Thoracic aorta (tissue), 2 donors: ENCODE measurements around the gene GFPT2. TPM values are rescaled to one million over a fixed set of nuclear protein-coding genes. Genes with fewer than 3 reads are reported as not detected.

Source experiments
- ATAC-seq: fragments of 150-250 bp; one replicate; pipeline ENCODE4 v1.8.0; 2017; ENCODE audit warnings: low read depth; ENCODE audit not compliant: insufficient number of reproducible peaks, low FRiP score
- DNase-seq: peaks from one replicate; pipeline ENCODE4 v3.0.0-alpha.2; 2020; ENCODE audit warnings: low spot score
- H3K27ac ChIP-seq, 2 donors: fragments of 200-600 bp; sonication (generic); 1 replicate in 1 of 2; 2 replicates in 1 of 2; pipeline ENCODE4 v1.5.1; 2016; ENCODE audit warnings: mild to moderate bottlenecking in 2 of 2, moderate library complexity in 2 of 2
- H3K27me3 ChIP-seq: fragments of 200-600 bp; sonication (generic); replicated peaks from 2 replicates; pipeline ENCODE4 v1.6.0; 2016; ENCODE audit warnings: mild to moderate bottlenecking; ENCODE audit not compliant: insufficient read depth
- H3K36me3 ChIP-seq: fragments of 200-600 bp; sonication (generic); one replicate; pipeline ENCODE4 v1.5.1; 2016
- H3K4me1 ChIP-seq, 2 donors: fragments of 200-600 bp; sonication (generic); 1 replicate in 1 of 2; 2 replicates in 1 of 2; pipeline versions ENCODE4 v1.5.1 to v1.6.0; 2016; ENCODE audit warnings: low read depth in 2 of 2, mild to moderate bottlenecking in 1 of 2; ENCODE audit not compliant: control insufficient read depth in 1 of 2
- H3K4me3 ChIP-seq: fragments of 200-600 bp; sonication (generic); 2 replicates; pipeline ENCODE4 v1.5.1; 2016; ENCODE audit warnings: mild to moderate bottlenecking
- H3K9me3 ChIP-seq: fragments of 200-600 bp; sonication (generic); 2 replicates; pipeline ENCODE4 v1.5.1; 2016
- total RNA-seq, 2 donors: library from RNA; depleted of rRNA; stranded (reverse); fragments of >200 nt; gene quantifications; one replicate each; pipeline versions ENCODE4 v1.1.0 to v1.2.3, GENCODE V29; 2016
- TF ChIP-seq, protein P1 (sequence below): fragments of 200-600 bp; sonication (generic); IDR thresholded peaks from one replicate; pipeline ENCODE4 v1.5.1; 2019; ENCODE audit warnings: antibody characterized with exemption

The GFPT2 gene
- total RNA-seq, 2 donors from 2014 or later: 32.1 to 136 TPM

DNA sequence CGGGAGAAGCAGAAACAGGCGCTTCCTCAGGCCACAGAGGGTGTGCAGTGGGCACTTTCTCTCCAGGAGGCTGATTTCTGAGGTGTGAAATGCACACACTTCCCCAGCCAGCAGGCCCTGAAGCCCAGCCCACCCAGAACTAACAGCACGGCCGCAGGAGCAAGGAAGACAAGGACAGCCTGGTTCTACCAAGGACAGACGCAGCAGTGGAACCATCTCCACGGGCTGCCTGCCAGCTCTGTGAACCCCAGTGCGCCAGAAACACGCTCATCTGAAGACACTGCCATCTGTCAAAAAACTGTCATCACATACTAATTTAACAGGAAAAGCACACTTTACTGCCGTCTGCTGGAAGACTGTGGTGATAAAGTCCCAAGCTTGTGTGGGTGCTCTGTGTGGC lies 102.0 kb downstream of the GFPT2 start:
- TF ChIP-seq, protein P1, sequence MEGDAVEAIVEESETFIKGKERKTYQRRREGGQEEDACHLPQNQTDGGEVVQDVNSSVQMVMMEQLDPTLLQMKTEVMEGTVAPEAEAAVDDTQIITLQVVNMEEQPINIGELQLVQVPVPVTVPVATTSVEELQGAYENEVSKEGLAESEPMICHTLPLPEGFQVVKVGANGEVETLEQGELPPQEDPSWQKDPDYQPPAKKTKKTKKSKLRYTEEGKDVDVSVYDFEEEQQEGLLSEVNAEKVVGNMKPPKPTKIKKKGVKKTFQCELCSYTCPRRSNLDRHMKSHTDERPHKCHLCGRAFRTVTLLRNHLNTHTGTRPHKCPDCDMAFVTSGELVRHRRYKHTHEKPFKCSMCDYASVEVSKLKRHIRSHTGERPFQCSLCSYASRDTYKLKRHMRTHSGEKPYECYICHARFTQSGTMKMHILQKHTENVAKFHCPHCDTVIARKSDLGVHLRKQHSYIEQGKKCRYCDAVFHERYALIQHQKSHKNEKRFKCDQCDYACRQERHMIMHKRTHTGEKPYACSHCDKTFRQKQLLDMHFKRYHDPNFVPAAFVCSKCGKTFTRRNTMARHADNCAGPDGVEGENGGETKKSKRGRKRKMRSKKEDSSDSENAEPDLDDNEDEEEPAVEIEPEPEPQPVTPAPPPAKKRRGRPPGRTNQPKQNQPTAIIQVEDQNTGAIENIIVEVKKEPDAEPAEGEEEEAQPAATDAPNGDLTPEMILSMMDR: no peak
- H3K9me3 ChIP-seq: peaks cover 69% of the 10 kb centered on the region
- no peaks in the 10 kb centered on the region for H3K4me1 ChIP-seq
- H3K27me3 ChIP-seq: no peaks in the 10 kb centered on the region
- H3K4me3 ChIP-seq: no peak overlapping the region
- ATAC-seq (no peak), DNase-seq (no peak)
- no peak overlapping the region for H3K27ac ChIP-seq
- H3K36me3 ChIP-seq: peaks cover 69% of the 10 kb centered on the region

Other genes with a start within 250 kb of the GFPT2 start
- not detected for gene RASGEF1C, start 144.1 kb downstream of the GFPT2 start, total RNA-seq
- gene MAPK9, start 61.3 kb downstream of the GFPT2 start, total RNA-seq: 10 to 100 TPM; 16.1 to 26.8 TPM
- gene CNOT6, start 141.0 kb upstream of the GFPT2 start, total RNA-seq: 10 to 100 TPM; 19.5 to 24.8 TPM
- not detected for gene SCGB3A1, start 238.2 kb upstream of the GFPT2 start, total RNA-seq